BJ (cell line): ENCODE results near the gene PLA1A. TPM values are rescaled to one million over a fixed set of nuclear protein-coding genes. Genes with fewer than 3 reads are reported as not detected.

ENCODE experiments used
- CTCF ChIA-PET: fragments of 350-600 bp; formaldehyde crosslinking; extraction: SDS; loops from one replicate; lab custom pipeline; 2021; ENCODE audit warnings: antibody characterized with exemption, inconsistent platforms; lab: Yijun Ruan, JAX
- POLR2A ChIA-PET: fragments of 300-600 bp; sonication (Branson Sonifier 250); formaldehyde crosslinking; extraction: SDS; loops from one replicate; lab custom pipeline; 2021; ENCODE audit warnings: antibody characterized with exemption; lab: Charles Lee
- DNase-seq: peaks from one replicate; pipeline ENCODE4 v3.0.0-alpha.2; 2011; ENCODE audit warnings: low read depth
- H3K27me3 ChIP-seq: 2 replicates; pipeline ENCODE4 v1.6.0; 2011; ENCODE audit warnings: low read length; ENCODE audit not compliant: control insufficient read depth, insufficient read depth
- H3K36me3 ChIP-seq: 2 replicates; pipeline ENCODE4 v1.5.1; 2011; ENCODE audit warnings: low read length; ENCODE audit not compliant: control insufficient read depth, insufficient read depth
- H3K4me3 ChIP-seq: 2 replicates; pipeline ENCODE4 v1.5.1; 2011; ENCODE audit warnings: low read depth, mild to moderate bottlenecking, control low read depth, low read length
- polyA plus RNA-seq: library from polyadenylated mRNA; depleted of rRNA; stranded (reverse); fragments of >200 nt; gene quantifications from 2 replicates; pipeline ENCODE4 v1.2.3, GENCODE V29; 2011
- TF ChIP-seq, protein P1 (sequence below): IDR thresholded peaks from 2 replicates; pipeline ENCODE4 v1.5.1; 2011; ENCODE audit warnings: low read depth, mild to moderate bottlenecking, control low read depth, inconsistent platforms, low read length, moderate library complexity; ENCODE audit not compliant: insufficient read depth

PLA1A gene
- polyA plus RNA-seq, 1 experiment, result not detected

GRCh38 chr3:119553823-119554415 is 43.8 kb upstream of the PLA1A start:
- Histone ChIP-seq H3K36me3 (no peaks in the 10 kb centered on the region), H3K4me3 (no peak overlapping the region), H3K27me3 (peaks cover 4% of the 10 kb centered on the region)
- TF ChIP-seq, protein P1, sequence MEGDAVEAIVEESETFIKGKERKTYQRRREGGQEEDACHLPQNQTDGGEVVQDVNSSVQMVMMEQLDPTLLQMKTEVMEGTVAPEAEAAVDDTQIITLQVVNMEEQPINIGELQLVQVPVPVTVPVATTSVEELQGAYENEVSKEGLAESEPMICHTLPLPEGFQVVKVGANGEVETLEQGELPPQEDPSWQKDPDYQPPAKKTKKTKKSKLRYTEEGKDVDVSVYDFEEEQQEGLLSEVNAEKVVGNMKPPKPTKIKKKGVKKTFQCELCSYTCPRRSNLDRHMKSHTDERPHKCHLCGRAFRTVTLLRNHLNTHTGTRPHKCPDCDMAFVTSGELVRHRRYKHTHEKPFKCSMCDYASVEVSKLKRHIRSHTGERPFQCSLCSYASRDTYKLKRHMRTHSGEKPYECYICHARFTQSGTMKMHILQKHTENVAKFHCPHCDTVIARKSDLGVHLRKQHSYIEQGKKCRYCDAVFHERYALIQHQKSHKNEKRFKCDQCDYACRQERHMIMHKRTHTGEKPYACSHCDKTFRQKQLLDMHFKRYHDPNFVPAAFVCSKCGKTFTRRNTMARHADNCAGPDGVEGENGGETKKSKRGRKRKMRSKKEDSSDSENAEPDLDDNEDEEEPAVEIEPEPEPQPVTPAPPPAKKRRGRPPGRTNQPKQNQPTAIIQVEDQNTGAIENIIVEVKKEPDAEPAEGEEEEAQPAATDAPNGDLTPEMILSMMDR, result no peak
- ChIA-PET CTCF (no interaction called here), POLR2A (no interaction called here)
- no peak for DNase-seq

DNA sequence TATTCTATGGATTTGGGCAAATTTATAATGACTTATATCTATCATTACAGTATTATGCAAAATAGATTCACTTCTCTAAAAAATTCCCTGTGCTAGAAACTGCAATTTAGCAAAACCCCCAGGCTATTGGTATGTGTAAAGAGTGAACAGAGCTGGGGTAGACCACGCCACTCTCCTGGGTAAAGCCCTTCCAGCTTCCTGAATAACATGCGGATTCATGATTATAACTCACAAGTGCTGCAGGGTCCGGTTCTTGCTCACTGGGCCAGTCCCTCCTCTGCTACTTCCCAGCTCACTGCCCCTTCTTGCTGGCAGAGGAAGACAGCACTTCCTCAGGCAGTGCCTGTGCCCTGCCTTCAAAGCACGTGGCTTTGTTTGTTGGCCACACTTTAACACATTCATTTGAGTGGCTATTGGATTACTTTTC is 42.4 kb upstream of the PLA1A start:
- ChIA-PET POLR2A (no interaction called here), CTCF (no interaction called here)
- Histone ChIP-seq H3K4me3 (no peak overlapping the region), H3K36me3 (no peaks in the 10 kb centered on the region), H3K27me3 (peaks cover 4% of the 10 kb centered on the region)
- TF ChIP-seq, protein P1, result no peak
- no peak for DNase-seq

DNA sequence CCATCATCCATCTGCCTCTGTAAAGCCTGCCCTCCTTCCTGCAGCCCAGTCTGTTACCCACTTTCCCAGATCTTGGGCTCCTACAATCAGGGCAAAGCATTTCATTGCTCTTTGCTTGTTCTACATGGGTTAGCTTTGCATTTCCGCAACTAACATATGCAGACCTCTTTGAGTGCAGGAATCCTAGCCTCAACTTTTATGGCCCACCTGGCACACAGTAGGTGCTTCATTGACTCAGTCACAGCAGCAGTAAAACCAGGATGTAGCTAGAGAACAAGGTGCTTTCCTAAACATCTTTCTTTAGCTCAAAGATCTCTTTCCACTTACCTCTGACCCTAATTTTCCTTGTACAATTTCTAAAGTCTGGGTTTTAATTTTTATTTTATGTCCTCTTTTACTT is 41.8 kb upstream of the PLA1A start:
- Histone ChIP-seq H3K36me3 (no peaks in the 10 kb centered on the region), H3K4me3 (no peak overlapping the region), H3K27me3 (peaks cover 4% of the 10 kb centered on the region)
- TF ChIP-seq, protein P1, result no peak
- POLR2A ChIA-PET, result no interaction called here
- no peak for DNase-seq
- CTCF ChIA-PET, result interaction anchor here (0.6 kb wide), 1 partner anchor 108 kb away, joined by 3 read pairs; no protein-coding TSS in a partner anchor

DNA sequence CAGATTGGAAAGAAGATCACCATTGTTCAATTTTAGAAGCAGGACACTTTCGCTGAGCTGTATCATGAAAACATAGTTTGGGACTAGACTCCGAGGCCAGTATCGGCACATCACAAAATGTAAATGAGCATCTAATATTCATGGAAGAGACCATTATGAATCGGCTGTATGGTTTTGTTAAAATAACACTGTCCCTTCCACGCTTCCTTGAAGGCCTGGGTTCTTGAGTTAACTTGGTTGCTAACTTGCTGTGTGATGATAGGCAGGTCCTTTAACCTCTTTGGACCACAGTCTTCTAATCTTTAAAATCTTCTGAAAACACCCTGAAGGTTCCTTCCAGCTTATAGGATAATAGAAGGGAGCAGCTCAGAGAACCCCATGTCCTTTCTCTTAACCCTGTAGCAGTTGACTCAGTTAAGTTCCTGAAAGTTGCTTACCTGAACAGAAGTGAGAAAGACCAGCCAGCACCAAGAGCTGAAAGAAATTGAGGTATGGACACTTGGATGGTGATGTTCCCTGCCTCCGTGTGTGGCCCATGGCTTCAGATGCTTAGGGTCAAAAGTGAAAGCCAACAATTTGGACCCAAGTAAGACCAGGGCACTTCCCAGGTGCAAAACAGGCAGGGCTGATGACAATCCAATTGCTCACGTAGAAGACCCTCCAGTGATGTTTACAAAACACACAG is 40.4 kb upstream of the PLA1A start:
- H3K36me3 ChIP-seq, result no peaks in the 10 kb centered on the region
- ChIA-PET CTCF (no interaction called here), POLR2A (no interaction called here)
- DNase-seq, result no peak
- H3K27me3 ChIP-seq, result peaks cover 4% of the 10 kb centered on the region
- no peak overlapping the region for H3K4me3 ChIP-seq
- TF ChIP-seq, protein P1, result no peak

- Histone ChIP-seq H3K36me3 (no peaks in the 10 kb centered on the region), H3K27me3 (peaks cover 4% of the 10 kb centered on the region), H3K4me3 (no peak overlapping the region)
- no peak for DNase-seq
- POLR2A ChIA-PET, result no interaction called here
- TF ChIP-seq, protein P1, result no peak
- CTCF ChIA-PET, result no interaction called here
Observed at GRCh38 chr3:119557877-119558269, 39.8 kb upstream of the PLA1A start.
